ENCODE results near the gene KMT2D. TPM values are rescaled to one million over a fixed set of nuclear protein-coding genes. Genes with fewer than 3 reads are reported as not detected.

The KMT2D gene
- polyA plus RNA-seq, 1 donor, result 57.7 TPM

DNA sequence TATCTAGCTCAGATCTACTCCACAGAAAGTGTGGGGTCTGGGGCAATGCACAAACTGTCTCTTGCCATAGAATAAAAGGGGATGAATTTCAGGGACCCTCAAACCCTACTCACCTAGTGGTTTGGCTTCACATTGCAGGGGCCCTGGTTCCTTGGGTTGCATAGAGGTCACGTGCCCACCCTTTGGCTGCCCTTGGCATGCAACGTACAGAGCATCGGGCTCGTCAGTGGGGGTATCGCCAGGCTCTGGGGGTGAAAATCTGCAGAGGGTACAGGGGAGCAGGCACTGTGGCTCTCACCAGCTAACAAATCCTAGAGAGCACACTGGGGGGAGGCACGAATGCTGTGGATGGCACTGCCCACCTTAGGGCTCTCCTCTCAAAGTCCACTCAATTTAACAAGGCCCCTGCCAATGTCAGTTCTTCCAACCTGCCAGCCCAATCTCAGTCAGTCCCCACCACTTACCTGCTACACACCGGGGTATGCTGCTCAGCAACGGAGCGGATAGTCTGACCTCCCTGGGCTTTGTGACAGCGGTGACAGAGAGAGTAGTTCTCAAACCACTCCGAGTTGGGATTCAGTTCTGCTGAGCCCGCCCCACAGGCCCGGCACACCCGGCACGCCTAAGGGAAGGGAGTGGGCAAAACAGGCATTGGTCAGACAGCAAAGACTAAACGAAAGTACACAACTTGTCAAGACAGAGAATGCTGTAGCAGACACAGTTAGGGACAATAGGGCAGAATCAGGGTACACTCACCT, 8.0 kb downstream of the KMT2D start:
- no peak for DNase-seq

DNA sequence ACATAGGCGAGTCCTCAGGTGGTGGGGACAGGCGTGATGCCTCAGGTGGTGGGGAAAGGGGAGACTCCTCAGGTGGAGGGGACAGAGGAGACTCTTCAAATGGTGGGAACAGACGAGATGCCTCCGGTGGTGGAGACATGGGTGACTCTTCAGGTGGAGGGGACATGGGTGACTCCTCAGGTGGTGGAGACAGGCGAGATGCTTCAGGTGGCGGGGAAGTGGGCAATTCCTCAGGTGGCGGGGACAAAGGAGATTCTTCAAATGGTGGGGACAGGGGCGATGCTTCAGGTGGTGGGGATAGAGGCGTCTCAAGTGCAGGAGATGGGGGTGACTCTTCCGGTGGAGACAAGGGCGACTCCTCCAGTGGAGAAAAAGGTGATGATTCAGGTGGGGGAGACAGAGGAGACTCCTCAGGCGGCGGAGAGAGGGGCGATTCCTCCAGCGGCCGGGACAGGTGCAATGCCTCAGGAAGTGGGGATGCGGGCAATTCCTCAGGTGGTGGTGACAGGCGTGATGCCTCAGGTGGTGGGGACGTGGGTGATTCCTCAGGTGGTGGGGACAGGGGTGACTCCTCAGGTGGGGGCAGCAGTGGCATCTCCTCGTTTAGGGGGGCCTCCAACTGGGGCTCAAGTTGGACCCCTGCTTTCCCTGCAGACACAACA, 8.7 kb downstream of the KMT2D start:
- no peak for DNase-seq

- no peak for DNase-seq
Measured at GRCh38 chr12:49051373-49051764, 9.2 kb downstream of the KMT2D start.

DNA sequence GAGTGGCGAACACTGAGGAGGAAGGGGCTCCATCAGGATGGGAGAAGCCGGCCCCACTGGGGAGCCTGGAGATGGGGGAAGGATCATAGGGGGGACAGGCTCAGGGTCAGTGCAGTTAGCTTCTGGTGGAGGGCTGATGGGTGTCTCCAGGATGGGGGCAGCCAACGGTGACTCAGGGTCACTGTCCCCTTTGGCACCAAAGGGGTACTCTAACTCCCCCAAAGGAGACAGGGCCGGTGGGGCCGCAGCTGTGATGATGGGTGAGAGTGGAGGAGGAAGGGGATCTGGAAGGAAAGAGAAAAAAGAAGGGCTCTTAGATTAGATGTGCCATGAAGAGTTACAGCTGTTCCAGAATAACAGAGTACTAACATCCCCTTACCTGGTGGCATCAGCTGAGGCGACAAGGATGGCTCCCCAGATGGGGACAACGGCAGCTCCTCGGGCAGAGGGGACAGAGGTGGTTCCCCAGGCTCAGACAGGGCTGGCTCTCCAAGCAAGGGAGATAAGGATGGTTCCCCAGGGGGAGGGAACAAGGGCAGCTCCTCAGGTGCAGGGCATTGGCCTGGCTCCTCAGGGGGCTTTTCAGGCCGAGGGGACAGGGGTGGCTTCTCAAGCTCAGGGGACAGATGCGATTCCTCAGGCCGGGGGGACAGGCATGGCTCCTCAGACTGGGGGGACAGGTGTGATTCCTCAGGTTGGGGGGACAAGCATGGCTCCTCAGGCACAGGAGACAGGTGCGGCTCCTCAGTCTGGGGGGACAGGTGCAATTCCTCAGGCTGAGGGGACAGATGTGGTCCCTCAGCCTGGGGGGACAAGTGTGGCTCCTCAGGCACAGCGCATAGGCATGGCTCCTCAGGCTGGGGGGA, 9.9 kb downstream of the KMT2D start:
- DNase-seq, result no peak

DNA sequence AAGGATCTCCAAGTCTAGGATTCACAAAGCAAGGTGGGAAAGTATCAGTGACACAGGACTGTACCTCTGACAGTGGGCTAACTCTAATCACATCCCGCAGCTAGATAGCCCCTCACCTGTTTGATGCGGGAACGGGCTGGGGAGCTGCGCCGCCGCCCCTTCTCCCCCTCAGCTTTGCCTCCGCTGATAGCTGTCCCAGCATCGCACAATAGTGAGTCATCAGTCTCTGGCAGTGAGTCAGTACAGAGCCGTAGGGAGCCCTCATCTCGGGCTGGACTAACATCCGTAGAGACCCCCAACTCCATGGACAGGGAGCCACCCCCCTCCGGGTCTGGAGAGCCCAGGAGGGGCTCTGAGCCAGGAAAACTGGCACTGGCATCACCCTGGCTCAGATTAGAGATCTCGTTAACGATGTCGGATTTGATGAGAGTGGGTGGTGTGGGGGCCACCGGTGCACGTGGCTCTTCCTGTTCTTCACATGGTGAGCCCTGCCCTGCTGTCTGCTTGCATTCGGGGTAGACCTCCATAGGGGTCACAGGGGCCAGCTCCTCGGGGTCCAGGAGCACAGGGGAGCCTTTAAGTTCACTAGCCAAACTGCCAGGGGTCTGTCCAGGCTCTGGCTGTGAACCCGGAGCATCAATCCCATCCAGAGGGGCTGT, 10.9 kb downstream of the KMT2D start:
- no peak for DNase-seq

DNA sequence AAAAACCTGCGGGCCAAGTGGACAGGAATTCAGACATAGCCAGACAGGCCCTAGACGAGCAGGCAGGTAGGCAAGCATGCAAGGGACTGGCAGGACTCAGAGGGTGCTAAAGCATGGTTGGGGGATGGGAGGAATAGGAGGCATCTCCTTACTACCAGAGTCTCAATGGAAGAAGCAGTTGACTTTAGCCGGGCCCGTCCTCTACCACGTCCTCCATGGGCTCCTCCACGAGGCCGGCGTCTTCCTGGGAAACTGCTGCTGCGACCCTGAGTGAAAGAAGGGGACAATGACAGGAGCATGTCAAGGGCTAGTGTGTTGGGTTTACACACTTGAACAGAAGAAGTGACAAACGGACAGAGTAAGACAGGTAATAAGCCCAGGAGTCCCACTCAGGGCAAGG, 11.6 kb downstream of the KMT2D start:
- no peak for DNase-seq

GRCh38 chr12:49046129-49046895, 14.3 kb downstream of the KMT2D start:
- DNase-seq, result no peak

DNA sequence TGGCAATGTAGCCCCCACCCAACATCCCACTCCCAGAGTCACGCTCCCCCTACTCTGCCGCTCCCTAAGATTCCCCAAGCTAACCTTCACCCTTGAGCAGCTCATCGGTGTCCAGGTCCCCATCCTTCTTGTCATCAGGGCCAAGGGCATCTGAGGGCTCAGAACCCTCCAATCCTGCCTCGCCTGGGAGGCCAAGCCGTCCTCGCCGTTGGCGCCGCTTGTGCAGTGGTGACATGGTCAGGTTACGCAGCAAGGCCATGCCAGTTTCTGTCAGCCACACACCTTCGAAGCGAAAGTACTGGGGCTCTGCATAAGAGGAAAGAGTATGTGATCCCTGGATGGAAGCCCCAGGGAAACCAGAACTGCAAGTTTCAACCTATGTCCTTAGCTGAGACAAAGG, 15.9 kb downstream of the KMT2D start:
- DNase-seq, result no peak

GRCh38 chr12:49043856-49044258, 16.7 kb downstream of the KMT2D start:
- no peak for DNase-seq

DNA sequence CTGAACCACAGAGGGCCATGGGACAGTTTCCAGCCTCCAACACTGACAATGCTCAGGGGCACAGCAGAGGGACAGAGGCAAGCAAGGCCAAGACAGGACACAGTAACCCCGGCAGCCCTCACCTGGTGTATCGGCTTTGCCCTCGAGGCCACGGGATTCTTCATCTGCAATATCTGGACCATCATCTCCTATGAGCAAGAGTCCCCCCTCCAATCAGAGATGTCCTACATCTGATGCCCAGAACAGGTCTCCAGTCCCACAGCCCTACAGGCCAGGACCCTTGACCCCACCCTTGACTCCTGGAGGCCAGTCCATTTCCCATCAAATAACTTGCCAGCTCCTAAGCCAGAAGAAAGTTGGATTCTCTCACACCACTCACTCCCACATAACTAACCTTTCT, 17.4 kb downstream of the KMT2D start:
- DNase-seq, result no peak

GRCh38 chr12:49041881-49042484, 18.6 kb downstream of the KMT2D start:
- no peak for DNase-seq

DNA sequence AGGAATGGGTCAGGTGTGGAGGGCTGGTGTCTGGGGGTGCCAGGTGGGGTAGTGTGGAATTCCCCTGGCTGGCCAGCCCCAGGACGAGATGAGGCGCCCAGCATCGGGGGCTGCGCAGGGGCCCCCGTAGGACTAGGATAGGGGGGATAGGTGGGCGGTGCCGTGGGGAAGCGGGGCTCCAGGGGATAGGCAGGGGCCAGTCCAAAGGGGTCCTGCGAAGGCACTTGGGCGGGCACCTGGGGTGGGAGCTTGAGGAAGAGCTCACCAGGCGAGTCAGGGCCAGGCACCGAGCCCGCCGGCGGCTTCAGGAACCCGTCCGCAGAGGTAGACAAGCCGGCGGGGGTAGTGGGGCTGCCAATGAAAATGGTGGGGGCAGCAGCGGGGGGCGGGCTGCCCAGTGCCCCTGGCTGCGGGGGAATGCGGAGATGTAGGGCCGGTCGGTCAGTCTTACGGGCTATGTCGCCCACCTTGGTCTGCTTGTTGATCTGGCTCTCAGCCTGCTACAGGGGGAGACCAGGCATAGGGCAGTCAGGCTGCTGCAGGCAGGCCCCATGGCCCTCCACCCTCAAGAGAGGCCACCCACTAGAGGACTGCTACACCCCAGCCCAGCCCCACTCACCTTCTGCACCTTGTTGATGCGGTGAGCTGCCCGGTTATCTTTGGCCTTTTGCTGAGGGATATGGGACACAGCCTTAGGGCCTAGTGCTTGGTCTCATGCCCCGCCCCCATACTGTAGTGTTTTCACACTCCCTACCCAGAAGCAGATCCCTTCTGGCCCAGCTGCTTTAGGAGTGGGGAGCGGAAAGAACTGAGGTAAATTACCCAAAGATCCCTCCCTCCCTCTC, 19.3 kb downstream of the KMT2D start:
- no peak for DNase-seq

- no peak for DNase-seq
Measured at GRCh38 chr12:49040364-49040855, 20.2 kb downstream of the KMT2D start.

- DNase-seq, result no peak
Measured at GRCh38 chr12:49039421-49040363, 20.9 kb downstream of the KMT2D start.

DNA sequence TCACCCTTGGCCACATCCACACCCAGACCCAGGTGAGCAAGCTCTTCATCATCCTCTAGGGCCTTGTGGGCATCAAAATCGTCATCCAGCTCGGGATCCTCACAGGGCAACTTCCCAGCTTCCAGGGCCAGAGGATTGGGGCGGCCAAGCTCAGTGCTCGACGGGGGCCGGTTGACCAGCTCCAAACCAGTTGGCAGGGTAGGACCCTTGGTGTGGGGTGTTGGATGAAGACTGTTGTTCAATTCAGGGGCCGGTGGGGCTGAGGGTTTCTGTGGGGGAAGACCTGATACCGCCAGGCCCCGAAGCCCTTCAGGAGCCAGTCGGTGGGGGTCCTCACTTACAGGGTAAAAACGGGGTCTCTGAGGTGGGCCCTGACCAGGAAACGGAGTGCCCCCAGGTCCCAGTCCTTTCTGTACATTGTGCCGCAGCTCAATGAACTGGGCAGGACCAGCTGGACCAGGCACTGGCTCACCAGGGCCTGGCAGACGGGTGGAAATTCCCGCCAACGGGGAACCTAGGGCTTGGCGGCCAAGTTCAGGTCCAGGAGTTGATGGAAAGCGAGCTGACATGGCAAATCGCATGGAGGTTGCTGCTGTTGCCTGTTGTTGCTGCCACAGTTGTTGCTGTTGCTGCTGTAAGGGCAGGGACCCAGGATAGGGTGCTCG, 22.2 kb downstream of the KMT2D start:
- no peak for DNase-seq

DNA sequence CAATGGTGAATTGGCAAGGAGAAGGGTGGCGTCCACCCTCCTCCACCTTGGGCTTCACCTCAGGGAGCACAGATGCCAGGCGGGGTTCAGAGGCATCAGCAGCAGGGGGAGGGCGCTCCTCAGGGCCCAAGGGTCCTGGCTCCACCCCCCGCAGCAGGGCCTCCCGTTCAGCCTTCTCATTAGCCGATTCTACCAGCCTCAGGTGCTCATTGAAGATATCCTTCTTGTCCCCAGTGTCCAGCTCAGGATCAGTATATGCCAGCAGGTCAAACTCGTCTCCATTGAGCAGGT, 22.7 kb downstream of the KMT2D start:
- no peak for DNase-seq

GRCh38 chr12:49037111-49037946, 23.3 kb downstream of the KMT2D start:
- no peak for DNase-seq

GRCh38 chr12:49036029-49036428, 24.6 kb downstream of the KMT2D start:
- DNase-seq, result no peak
